Endothelial cell of umbilical vein (primary cell): ENCODE data around the gene ATCAY. TPM values are rescaled to one million over a fixed set of nuclear protein-coding genes. Genes with fewer than 3 reads are reported as not detected.

ENCODE experiments used
- BruUV-seq: library from RNA; stranded (reverse); fragments of 400-500 nt; replicated peaks from 2 replicates; lab custom pipeline; 2021; lab: Mats Ljungman, UMichigan
- CTCF ChIA-PET: fragments of 300-600, 350-600 bp; sonication (Branson Sonifier 250); formaldehyde crosslinking; loops from one replicate; lab custom pipeline; 2021; ENCODE audit warnings: antibody characterized with exemption, inconsistent platforms; lab: Charles Lee
- POLR2A ChIA-PET: fragments of 300-600, 350-600 bp; sonication (Branson Sonifier 250); formaldehyde crosslinking; loops from one replicate; lab custom pipeline; 2021; ENCODE audit warnings: antibody characterized with exemption, inconsistent platforms; lab: Charles Lee
- DNase-seq: peaks from one replicate; pipeline ENCODE4 v3.0.0-alpha.2; 2011; ENCODE audit warnings: low read depth, low spot score
- FAIRE-seq: peaks from 2 replicates; lab custom pipeline; 2011; peaks lifted over from hg19 to GRCh38; lab: Jason Lieb, UNC
- H2AFZ ChIP-seq: 2 replicates; pipeline ENCODE4 v1.6.0; 2012; ENCODE audit warnings: low read depth, low read length, control low read depth, inconsistent platforms
- H3K27ac ChIP-seq: 2 replicates; pipeline ENCODE4 v1.5.1; 2011; ENCODE audit warnings: low read depth, mild to moderate bottlenecking, control low read depth, low read length, moderate library complexity; ENCODE audit not compliant: insufficient read depth
- H3K27me3 ChIP-seq, 2 experiments: 2 replicates each; pipeline versions ENCODE4 v1.6.0 to v1.6.1; 2011; ENCODE audit warnings: low read length in 2 of 2, mixed read lengths in 1 of 2; ENCODE audit not compliant: control insufficient read depth in 2 of 2, insufficient read depth in 2 of 2
- H3K36me3 ChIP-seq, 2 experiments: 2 replicates in 1 of 2; 3 replicates in 1 of 2; pipeline ENCODE4 v1.5.1; 2011; ENCODE audit warnings: low read length in 2 of 2, mild to moderate bottlenecking in 1 of 2, moderate library complexity in 1 of 2; ENCODE audit not compliant: control insufficient read depth in 2 of 2, insufficient read depth in 2 of 2; ENCODE audit errors: extremely low read depth in 1 of 2
- H3K4me1 ChIP-seq: 3 replicates; pipeline ENCODE4 v1.5.1; 2011; ENCODE audit warnings: mild to moderate bottlenecking, low read length; ENCODE audit not compliant: control insufficient read depth, insufficient read depth; ENCODE audit errors: extremely low read depth
- H3K4me2 ChIP-seq: 2 replicates; pipeline ENCODE4 v1.6.1; 2011; ENCODE audit warnings: low read length, control low read depth, mixed read lengths; ENCODE audit not compliant: insufficient read depth
- H3K4me3 ChIP-seq, 3 experiments: fragments of 200-600 bp in 1 of 3; sonication (generic), shearing (Covaris generic) in 1 of 3; replicated peaks in 1 of 3; 2 replicates each; pipeline ENCODE4 v1.5.1; 2011 to 2016; ENCODE audit warnings: control low read depth in 3 of 3, low read length in 3 of 3, mild to moderate bottlenecking in 2 of 3, inconsistent platforms in 1 of 3, low read depth in 1 of 3, moderate library complexity in 1 of 3; ENCODE audit not compliant: insufficient read depth in 1 of 3
- H3K79me2 ChIP-seq: 2 replicates; pipeline ENCODE4 v1.6.0; 2012; ENCODE audit warnings: low read length, inconsistent platforms; ENCODE audit not compliant: control insufficient read depth, insufficient read depth
- H3K9ac ChIP-seq: replicated peaks from 2 replicates; pipeline ENCODE3; 2011; ENCODE audit warnings: low read length, control low read depth; ENCODE audit not compliant: insufficient read depth; ENCODE audit errors: extremely low read depth
- H3K9me1 ChIP-seq: replicated peaks from 3 replicates; pipeline ENCODE4 v1.6.0; 2011; ENCODE audit warnings: mild to moderate bottlenecking, low read length; ENCODE audit not compliant: control insufficient read depth, insufficient read depth; ENCODE audit errors: extremely low read depth
- H3K9me3 ChIP-seq: replicated peaks from 2 replicates; pipeline ENCODE4 v1.5.1; 2012; ENCODE audit warnings: low read length, inconsistent platforms; ENCODE audit not compliant: control insufficient read depth, insufficient read depth
- H4K20me1 ChIP-seq: replicated peaks from 2 replicates; pipeline ENCODE3; 2011; ENCODE audit warnings: mild to moderate bottlenecking, low read length; ENCODE audit not compliant: control insufficient read depth, insufficient read depth; ENCODE audit errors: extremely low read depth
- CTCF ChIP-seq, 2 donors: IDR thresholded peaks; 1 replicate in 1 of 2; 2 replicates in 1 of 2; pipeline ENCODE4 v1.5.1; 2011; ENCODE audit warnings: low read length in 2 of 2, mild to moderate bottlenecking in 2 of 2, moderate library complexity in 2 of 2, control low read depth in 1 of 2, inconsistent platforms in 1 of 2, low read depth in 1 of 2; ENCODE audit not compliant: insufficient read depth in 1 of 2; ENCODE audit errors: extremely low read depth in 1 of 2
- EZH2 ChIP-seq: IDR thresholded peaks from 2 replicates; pipeline ENCODE4 v1.6.1; 2012; ENCODE audit warnings: borderline replicate concordance, low read depth, mild to moderate bottlenecking, moderate library complexity, low read length, inconsistent platforms; ENCODE audit not compliant: severe bottlenecking
- JUN ChIP-seq: IDR thresholded peaks from 2 replicates; pipeline ENCODE4 v1.6.1; 2011; ENCODE audit warnings: borderline replicate concordance, low read depth; ENCODE audit not compliant: insufficient read length, insufficient read depth
- MAX ChIP-seq: IDR thresholded peaks from 2 replicates; pipeline ENCODE4 v1.6.1; 2011; ENCODE audit not compliant: insufficient read depth, insufficient read length
- POLR2AphosphoS5 ChIP-seq: IDR thresholded peaks from 2 replicates; pipeline ENCODE4 v1.6.1; 2012; ENCODE audit warnings: low read depth, mild to moderate bottlenecking, control low read depth, low read length, moderate library complexity; ENCODE audit not compliant: insufficient read depth
- dilution Hi-C: fragments of 300-500 bp; cut with MboI; formaldehyde crosslinking; loops from one replicate; pipeline ENCODE4 v1.15.0; 2019; ENCODE audit warnings: low sequenced_read_pairs; ENCODE audit not compliant: extremely low pct_ligation_motif_present
- intact Hi-C: fragments of 100-400 bp; cut with micrococcal nuclease; formaldehyde crosslinking; loops from one replicate; pipeline ENCODE4 v1.10.0; 2022
- polyA plus RNA-seq, 4 experiments: library from polyadenylated mRNA; depleted of rRNA in 3 of 4; stranded (reverse) in 3 of 4; unstranded in 1 of 4; fragments of >200 nt; gene quantifications; 2 replicates each; pipeline versions ENCODE4 v1.2.1 to v1.2.3, GENCODE V29; 2011 to 2012; ENCODE audit warnings: missing spikeins in 1 of 4
- total RNA-seq: library from RNA; stranded (reverse); gene quantifications from 2 replicates; pipeline ENCODE4 v1.2.3, GENCODE V29; 2021

Gene ATCAY
- total and polyA plus RNA-seq, 2 donors (not counting 3 experiments of a cell fraction or from before 2014, with no cell fraction given), result 0.03 TPM; not detected in 1

DNA sequence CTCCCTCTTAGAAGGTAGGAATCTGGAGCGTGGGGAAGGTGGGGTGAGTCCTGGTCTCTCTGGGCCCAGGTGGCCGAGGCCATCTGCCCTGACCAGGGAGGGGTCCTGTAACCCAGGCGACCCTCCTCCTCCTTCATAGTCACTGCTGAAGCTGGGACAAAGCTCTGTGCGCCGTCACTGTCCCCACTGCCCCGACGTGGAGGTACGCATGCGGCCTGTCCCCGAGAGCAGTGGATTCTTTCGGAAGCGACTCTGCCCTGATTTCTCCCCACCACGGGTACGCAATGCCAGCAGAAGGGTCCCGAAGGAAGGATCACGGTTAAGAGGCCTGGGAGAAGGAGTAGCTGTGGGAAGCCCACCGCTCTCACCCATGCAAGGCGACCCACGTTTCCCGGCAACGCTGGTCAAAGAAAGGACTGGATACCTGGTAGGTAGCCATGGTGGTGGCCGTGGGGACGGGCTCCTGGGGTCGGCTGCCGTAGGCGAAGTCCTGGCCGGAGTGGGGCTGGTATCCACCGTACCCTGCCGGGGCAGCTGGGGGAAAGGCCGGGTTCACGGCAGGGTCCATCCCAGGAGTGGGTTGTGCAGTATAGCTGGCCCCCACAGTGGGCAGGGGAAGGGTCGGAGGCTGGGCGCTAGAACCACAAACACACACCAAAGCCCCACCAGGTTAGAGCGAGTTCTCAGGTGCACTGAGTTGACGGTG, 46.0 kb upstream of the ATCAY start:
- FAIRE-seq (no peak), DNase-seq (no peak)
- no peak for TF ChIP-seq POLR2AphosphoS5
- no peak for TF ChIP-seq CTCF (IDR thresholded peaks at IDR 0.05; ENCODE audit: extremely low read depth in 1 of 2, insufficient read depth in 1 of 2, low read depth in 1 of 2, low read length in 2 of 2)
- TF ChIP-seq MAX, result no peak
- BruUV-seq, result no TSS peak
- Histone ChIP-seq H3K4me2 (no peak overlapping the region), H3K9me1 (no peaks in the 10 kb centered on the region), H3K27me3 (no peaks in the 10 kb centered on the region), H3K79me2 (no peaks in the 10 kb centered on the region), H3K36me3 (no peaks in the 10 kb centered on the region), H3K9ac (no peak overlapping the region), H3K4me1 (no peaks in the 10 kb centered on the region), H3K9me3 (no peaks in the 10 kb centered on the region), H2AFZ (no peak overlapping the region), H4K20me1 (no peaks in the 10 kb centered on the region), H3K4me3 (no peak overlapping the region), H3K27ac (no peak overlapping the region)
- dilution Hi-C loops (no loop called here), intact Hi-C loops (no loop called here)
- ChIA-PET CTCF (interaction anchor here (0.9 to 2.9 kb wide), 3 partner anchors 12 to 16 kb away, joined by 3 to 19 read pairs (median 13); no protein-coding TSS in a partner anchor), POLR2A (no interaction called here)

GRCh38 chr19:3835055-3835435, 45.4 kb upstream of the ATCAY start:
- Histone ChIP-seq H3K36me3 (no peaks in the 10 kb centered on the region), H3K4me3 (no peak overlapping the region), H3K27ac (no peak overlapping the region), H3K9me3 (no peaks in the 10 kb centered on the region), H3K4me2 (no peak overlapping the region), H3K9ac (no peak overlapping the region), H4K20me1 (no peaks in the 10 kb centered on the region), H2AFZ (no peak overlapping the region), H3K9me1 (no peaks in the 10 kb centered on the region), H3K79me2 (no peaks in the 10 kb centered on the region), H3K27me3 (no peaks in the 10 kb centered on the region), H3K4me1 (no peaks in the 10 kb centered on the region)
- no peak for FAIRE-seq
- ChIA-PET CTCF (interaction anchor here (0.9 to 1.9 kb wide), 3 partner anchors 13 to 18 kb away, joined by 3 to 13 read pairs (median 3); no protein-coding TSS in a partner anchor), POLR2A (no interaction called here)
- no peak for TF ChIP-seq JUN
- TF ChIP-seq POLR2AphosphoS5, result no peak
- TF ChIP-seq CTCF (IDR thresholded peaks at IDR 0.05; ENCODE audit: extremely low read depth in 1 of 2, insufficient read depth in 1 of 2, low read depth in 1 of 2, low read length in 2 of 2), result no peak
- TF ChIP-seq EZH2, result no peak
- BruUV-seq, result no TSS peak
- intact Hi-C loops, result no loop called here
- no peak for DNase-seq
- dilution Hi-C loops, result no loop called here
